ENCODE results near the gene BANK1.

BANK1 gene

DNA sequence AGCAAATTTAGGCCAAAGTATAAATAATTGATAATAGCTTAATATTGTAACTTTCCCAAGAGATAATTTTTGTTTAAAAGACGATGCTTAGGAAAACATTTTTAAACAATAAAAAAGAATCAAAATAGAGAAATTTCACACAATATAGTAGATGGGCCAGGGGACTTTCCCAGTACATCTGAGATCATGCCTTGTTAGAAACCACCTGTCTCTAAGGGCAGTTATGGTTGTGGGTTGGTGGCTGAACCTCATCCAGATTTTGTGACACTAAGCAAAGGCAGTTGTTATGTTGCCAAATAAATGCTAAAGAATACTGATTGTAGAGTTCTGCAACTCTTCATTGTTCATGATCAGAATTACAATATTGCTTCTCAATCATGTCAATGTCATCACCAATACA is 270.6 kb downstream of the BANK1 start:
- no peak overlapping the region for H3K4me3 ChIP-seq

GRCh38 chr4:102064747-102065442 is 274.4 kb downstream of the BANK1 start:
- H3K4me3 ChIP-seq: no peak overlapping the region
- TF ChIP-seq, protein P1, sequence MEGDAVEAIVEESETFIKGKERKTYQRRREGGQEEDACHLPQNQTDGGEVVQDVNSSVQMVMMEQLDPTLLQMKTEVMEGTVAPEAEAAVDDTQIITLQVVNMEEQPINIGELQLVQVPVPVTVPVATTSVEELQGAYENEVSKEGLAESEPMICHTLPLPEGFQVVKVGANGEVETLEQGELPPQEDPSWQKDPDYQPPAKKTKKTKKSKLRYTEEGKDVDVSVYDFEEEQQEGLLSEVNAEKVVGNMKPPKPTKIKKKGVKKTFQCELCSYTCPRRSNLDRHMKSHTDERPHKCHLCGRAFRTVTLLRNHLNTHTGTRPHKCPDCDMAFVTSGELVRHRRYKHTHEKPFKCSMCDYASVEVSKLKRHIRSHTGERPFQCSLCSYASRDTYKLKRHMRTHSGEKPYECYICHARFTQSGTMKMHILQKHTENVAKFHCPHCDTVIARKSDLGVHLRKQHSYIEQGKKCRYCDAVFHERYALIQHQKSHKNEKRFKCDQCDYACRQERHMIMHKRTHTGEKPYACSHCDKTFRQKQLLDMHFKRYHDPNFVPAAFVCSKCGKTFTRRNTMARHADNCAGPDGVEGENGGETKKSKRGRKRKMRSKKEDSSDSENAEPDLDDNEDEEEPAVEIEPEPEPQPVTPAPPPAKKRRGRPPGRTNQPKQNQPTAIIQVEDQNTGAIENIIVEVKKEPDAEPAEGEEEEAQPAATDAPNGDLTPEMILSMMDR (IDR thresholded peaks at IDR 0.05): no peak
- no peak overlapping the region for H3K27ac ChIP-seq
- DNase-seq (ENCODE audit: low spot score): no peak

More for the DNA sequence above, 270.6 kb downstream of the BANK1 start:
- TF ChIP-seq, protein P1 (IDR thresholded peaks at IDR 0.05): no peak
- no peak for DNase-seq (ENCODE audit: low spot score)
- no peak overlapping the region for H3K27ac ChIP-seq

DNA sequence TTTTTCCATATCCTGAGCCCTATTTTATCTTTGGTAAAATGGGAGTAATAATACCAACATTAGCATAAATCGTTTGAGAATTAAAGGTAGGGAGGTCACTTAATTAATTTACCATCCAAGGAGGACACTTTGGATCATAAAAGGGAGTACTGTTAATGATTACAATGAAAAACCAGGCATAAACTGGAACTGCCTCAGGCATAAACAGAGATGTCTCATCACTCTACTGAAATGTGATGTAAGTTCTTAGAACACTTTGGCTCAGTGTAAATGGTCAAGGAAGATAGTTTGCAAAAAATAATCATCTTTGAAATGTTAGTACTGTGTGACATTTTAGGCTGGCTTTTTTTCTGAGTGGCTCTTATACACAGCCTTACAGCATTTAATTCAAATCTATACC is 286.1 kb downstream of the BANK1 start:
- TF ChIP-seq, protein P1 (IDR thresholded peaks at IDR 0.05): no peak
- no peak for DNase-seq (ENCODE audit: low spot score)
- H3K4me3 ChIP-seq: no peak overlapping the region
- H3K27ac ChIP-seq: no peak overlapping the region

DNA sequence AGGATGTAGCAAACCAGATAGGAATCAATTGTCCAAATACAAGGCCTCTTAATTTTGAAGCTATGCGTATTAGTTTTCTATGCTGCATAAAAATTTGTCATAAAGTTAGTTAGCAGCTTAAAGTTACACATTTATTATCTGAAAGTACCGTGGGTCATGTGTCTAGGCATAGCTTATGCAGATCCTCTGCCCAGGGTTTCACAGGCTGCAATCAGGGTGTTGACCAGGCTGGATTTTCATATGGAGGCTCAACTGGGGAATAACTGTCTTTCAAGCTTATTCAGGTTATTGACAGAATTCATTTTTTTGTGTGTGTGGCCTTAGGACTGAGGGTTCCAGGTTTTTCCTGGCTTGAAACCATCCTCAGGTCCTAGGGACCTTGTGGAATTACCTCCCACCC is 289.7 kb downstream of the BANK1 start:
- Histone ChIP-seq H3K4me3 (no peak overlapping the region), H3K27ac (no peak overlapping the region)
- TF ChIP-seq, protein P1 (IDR thresholded peaks at IDR 0.05): no peak
- DNase-seq (ENCODE audit: low spot score): no peak

GRCh38 chr4:102089850-102090621 is 299.5 kb downstream of the BANK1 start:
- no peak for DNase-seq (ENCODE audit: low spot score)
- TF ChIP-seq, protein P1 (IDR thresholded peaks at IDR 0.05): no peak
- Histone ChIP-seq H3K27ac (no peak overlapping the region), H3K4me3 (no peak overlapping the region)

DNA sequence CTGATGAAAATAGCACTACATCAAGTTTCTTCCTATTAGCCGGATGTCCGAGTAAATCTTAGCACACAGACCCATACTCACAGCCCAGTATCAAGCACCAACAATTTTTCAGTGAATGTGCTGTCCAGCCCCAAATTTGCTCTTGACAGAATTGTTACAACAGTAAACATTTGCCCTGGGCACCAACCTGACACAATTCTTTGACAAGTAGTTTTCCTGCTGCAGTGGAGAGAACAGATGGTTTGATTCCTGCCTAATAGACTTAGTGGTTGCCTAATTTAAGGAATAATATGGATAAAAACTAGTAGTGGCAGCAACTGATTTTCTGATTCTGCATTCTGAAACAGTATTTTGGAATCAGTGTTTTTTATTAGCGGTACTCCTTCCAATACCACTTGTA is 301.1 kb downstream of the BANK1 start:
- TF ChIP-seq, protein P1 (IDR thresholded peaks at IDR 0.05): no peak

DNA sequence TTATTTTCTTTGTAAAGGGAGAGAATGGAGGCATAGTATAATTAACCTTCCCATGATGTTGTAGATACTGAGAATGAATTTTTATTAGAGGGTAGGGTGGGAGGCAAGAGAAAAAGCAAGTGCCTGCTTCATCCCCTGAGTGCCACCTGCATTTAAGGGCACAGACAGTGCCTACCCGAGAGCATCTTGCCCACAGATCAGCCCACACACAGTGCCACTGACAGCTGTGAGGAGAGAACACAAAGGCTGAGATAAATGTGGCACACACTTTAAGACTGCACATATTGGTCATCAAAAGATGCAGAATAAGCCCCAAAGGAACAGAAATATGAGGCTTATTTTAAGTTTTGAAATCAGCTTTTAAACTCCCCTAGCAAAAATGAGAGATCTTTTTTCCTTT is 304.0 kb downstream of the BANK1 start:
- no peak overlapping the region for H3K27ac ChIP-seq
- no peak overlapping the region for H3K4me3 ChIP-seq
- DNase-seq (ENCODE audit: low spot score): no peak
- TF ChIP-seq, protein P1 (IDR thresholded peaks at IDR 0.05): no peak

More for the DNA sequence above, 301.1 kb downstream of the BANK1 start:
- Histone ChIP-seq H3K4me3 (no peak overlapping the region), H3K27ac (no peak overlapping the region)
- DNase-seq (ENCODE audit: low spot score): no peak

Measured in coronary artery (tissue), 2 donors.